ENCODE results near the gene IL20RB.

Gene IL20RB

DNA sequence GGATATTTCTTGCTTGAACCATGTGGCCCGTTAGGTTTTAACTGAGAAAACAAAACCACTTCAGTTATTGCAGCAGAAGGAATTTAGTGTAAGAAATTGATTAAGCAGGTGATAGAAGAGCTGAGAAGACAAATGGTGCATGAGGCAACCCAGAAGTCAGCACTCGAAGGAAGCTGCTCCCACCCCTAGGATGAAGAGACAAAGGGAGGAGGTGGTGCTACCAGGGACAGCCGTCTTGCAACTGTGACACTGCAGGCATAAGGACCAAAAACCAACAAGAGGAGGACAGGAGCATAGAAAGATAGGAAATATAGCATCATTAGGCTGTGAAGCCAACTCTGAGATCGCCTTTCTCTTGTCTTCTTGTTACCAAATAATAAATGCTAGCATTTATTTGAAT lies 89.0 kb downstream of the IL20RB start:
- no peak for DNase-seq

DNA sequence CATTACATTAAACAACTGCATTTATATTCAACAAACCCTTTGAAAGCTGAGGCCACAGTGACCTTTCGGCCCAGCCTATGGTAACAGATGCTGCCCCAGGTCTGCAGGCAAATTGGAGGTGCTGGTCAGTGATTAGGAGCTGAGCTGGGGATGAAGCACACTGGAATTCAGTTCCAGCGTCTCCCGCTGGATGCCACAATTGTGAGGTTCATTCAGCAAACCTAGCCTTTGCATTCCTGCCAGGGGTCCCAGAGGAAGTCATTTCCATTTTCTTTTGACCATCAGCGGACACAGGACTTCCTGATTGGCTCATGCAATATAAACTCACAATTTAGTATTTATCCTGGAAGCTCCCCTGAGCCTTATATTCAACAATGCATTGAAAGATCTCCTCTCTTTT lies 89.5 kb downstream of the IL20RB start:
- DNase-seq, result no peak

DNA sequence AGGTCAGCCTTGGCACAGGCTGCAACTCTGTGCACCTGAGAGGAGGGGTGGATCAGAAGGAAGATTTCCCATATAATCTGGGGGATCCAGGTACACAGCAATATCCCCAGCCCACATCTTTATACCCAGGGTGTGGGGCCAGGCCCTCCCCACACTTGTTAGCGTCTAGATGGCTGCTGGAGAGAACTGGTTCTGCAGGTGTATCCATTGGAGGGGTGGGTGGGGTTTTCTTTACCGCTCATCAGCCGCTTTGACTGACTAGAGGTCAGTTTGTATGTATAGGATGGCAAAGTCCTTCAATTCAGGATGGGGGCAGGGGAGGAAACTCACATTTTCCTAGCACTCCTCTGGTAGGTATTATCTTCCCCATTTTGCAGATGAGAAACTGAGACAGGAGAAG lies 92.5 kb downstream of the IL20RB start:
- no peak for DNase-seq

DNA sequence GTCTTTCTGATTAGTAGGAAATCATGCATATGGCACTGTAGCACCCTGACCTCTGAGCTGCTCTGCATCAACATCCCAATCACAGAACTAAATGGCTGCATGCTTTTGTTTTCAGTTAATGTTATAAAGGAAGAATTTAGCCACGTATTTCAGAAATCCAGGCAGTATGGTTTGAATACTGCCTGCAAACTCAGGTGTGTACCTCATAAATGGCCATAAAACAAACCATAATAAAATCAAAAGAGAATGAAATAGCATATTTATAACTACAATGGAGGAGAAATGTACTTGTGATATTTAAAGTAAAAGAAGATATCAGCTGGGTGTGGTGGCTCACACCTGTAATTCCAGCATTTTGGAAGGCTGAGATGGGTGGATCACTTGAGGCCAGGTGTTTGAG lies 94.5 kb downstream of the IL20RB start:
- DNase-seq, result no peak

Measured in activated naive CD4-positive, alpha-beta T cell treated with Interleukin-2 at 50 U/mL for 16 hours (primary cell).